Gastroesophageal sphincter (tissue), 3 donors: ENCODE results near the gene ANKZF1.
A peak's percentile ranks its signal among the peaks of the same experiment; 100 is the strongest.

Experiments used
- EP300 ChIP-seq: sonication (generic); formaldehyde crosslinking; IDR thresholded peaks from one replicate; pipeline ENCODE4 v1.6.1; 2017; ENCODE audit warnings: antibody characterized with exemption, mild to moderate bottlenecking
- POLR2A ChIP-seq, 2 donors: fragments of 450-650 bp; IDR thresholded peaks; one replicate each; pipeline ENCODE4 v1.6.1; 2017; ENCODE audit warnings: antibody characterized with exemption in 2 of 2, mild to moderate bottlenecking in 2 of 2, moderate library complexity in 1 of 2
- POLR2AphosphoS5 ChIP-seq: sonication (generic); formaldehyde crosslinking; IDR thresholded peaks from one replicate; pipeline ENCODE4 v1.6.1; 2017; ENCODE audit warnings: antibody characterized with exemption
- TF ChIP-seq, protein P1 (sequence below), 4 experiments: fragments of 200-600 bp in 2 of 4; fragments of 450-650 bp in 2 of 4; sonication (generic) in 1 of 4; IDR thresholded peaks; one replicate each; pipeline ENCODE4 v1.5.1; 2017 to 2019; ENCODE audit warnings: antibody characterized with exemption in 4 of 4, mild to moderate bottlenecking in 2 of 4, moderate library complexity in 2 of 4

- peak; percentile 97 for TF ChIP-seq POLR2AphosphoS5
- TF ChIP-seq, protein P1, sequence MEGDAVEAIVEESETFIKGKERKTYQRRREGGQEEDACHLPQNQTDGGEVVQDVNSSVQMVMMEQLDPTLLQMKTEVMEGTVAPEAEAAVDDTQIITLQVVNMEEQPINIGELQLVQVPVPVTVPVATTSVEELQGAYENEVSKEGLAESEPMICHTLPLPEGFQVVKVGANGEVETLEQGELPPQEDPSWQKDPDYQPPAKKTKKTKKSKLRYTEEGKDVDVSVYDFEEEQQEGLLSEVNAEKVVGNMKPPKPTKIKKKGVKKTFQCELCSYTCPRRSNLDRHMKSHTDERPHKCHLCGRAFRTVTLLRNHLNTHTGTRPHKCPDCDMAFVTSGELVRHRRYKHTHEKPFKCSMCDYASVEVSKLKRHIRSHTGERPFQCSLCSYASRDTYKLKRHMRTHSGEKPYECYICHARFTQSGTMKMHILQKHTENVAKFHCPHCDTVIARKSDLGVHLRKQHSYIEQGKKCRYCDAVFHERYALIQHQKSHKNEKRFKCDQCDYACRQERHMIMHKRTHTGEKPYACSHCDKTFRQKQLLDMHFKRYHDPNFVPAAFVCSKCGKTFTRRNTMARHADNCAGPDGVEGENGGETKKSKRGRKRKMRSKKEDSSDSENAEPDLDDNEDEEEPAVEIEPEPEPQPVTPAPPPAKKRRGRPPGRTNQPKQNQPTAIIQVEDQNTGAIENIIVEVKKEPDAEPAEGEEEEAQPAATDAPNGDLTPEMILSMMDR (IDR thresholded peaks at IDR 0.05) = peak in 1 of 4 experiments; percentile 29
- peak; percentile 93 to 95 for TF ChIP-seq POLR2A (IDR thresholded peaks at IDR 0.05)
- TF ChIP-seq EP300 = peak; percentile 78
Measured at GRCh38 chr2:219279151-219279915, 49.7 kb downstream of the ANKZF1 start, which contains the start of gene DNAJB2.
